Activated CD8-positive, alpha-beta memory T cell treated with anti-CD3 and anti-CD28 coated beads for 48 hours (primary cell): ENCODE data around the gene MRPS27.
A peak's percentile ranks its signal among the peaks of the same experiment; 100 is the strongest.

Source experiments
- DNase-seq, 3 experiments: peaks; one replicate each; pipeline ENCODE4 v3.0.0-alpha.2; 2020; ENCODE audit warnings: low read depth in 2 of 3, low spot score in 2 of 3

MRPS27 gene

GRCh38 chr5:72206160-72206559 lies 113.9 kb downstream of the MRPS27 start:
- no peak for DNase-seq

GRCh38 chr5:72205431-72206009 lies 114.5 kb downstream of the MRPS27 start:
- no peak for DNase-seq

DNA sequence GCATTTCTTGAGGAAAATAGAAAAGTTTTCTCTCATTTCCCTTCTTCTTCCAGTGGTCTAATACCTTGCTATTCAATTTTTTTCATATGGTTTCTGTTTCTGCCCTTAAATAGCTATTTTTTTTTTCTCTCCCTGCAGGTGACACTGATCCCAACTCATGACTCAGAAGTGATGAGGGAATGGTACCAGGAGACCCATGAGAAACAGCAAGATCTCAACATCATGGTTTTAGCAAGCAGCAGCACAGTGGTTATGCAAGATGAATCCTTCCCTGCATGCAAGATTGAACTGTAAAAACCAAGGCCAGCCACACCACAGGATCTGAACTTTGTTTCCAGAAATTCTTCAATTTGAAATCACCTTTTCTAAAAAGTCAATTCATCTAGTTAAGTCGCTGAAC lies 115.1 kb downstream of the MRPS27 start:
- DNase-seq: no peak

DNA sequence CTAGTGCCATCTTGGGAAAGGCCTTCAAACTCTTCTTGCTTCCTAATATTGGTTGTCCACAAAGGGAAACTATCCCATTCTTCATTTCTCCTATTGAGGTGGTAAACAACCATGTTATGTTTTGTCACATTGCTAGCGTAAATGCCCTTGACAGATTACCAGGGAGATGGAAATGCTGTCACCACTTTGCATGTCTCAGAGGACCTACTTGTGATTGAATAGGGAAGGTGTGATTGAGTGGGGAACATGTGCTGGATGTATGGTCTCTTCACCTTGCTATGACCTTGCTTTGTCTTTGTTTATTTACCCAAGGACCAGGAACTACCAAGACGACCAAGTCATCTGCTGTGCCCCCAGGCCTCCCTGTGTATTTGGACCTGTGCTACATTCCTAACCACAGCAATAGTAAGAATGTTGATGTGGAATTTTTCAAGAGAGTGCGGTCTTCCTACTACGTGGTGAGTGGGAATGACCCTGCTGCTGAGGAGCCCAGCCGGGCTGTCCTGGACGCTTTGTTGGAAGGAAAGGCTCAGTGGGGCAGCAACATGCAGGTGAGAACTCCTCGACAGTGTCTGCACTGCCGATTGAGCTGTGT lies 116.7 kb downstream of the MRPS27 start:
- DNase-seq: no peak

DNA sequence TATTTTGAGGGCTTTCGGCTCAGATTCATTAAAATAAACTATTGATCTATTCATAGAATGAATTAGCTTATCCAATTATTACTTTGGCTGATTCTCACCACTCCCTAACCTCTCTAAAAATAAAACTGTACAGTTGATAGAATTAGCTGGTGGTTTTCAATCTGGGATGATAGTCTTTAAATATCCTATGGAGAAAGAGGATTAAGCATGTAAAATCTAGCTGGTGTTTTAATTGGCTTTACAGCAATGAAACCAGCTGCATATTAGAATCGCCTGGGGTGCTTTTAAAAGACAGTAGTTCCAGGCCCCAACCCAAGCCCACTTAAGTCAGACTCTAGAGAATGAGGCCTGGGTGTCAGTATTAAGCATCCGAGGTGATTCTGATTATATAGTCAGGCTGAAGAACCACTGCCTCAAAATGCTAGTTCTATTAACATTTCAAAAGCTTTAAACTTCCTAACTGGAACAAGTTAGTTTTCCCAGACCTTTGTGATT lies 117.7 kb downstream of the MRPS27 start:
- no peak for DNase-seq

DNA sequence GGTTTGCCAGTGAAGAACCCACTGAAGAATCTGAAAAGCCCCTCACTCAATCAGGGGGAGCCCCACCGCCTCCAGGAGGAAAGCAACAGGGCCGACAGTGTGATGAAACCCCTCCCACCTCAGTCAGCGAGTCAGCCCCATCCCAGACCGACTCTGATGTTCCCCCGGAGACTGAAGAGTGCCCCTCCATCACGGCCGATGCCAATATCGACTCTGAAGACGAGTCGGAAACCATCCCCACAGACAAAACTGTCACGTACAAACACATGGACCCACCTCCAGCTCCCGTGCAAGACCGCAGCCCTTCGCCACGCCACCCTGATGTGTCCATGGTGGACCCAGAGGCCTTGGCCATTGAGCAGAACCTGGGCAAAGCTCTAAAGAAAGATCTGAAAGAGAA lies 120.4 kb downstream of the MRPS27 start:
- no peak for DNase-seq

GRCh38 chr5:72197393-72197792 lies 122.6 kb downstream of the MRPS27 start:
- no peak for DNase-seq

GRCh38 chr5:72195581-72195980 lies 124.5 kb downstream of the MRPS27 start:
- no peak for DNase-seq

DNA sequence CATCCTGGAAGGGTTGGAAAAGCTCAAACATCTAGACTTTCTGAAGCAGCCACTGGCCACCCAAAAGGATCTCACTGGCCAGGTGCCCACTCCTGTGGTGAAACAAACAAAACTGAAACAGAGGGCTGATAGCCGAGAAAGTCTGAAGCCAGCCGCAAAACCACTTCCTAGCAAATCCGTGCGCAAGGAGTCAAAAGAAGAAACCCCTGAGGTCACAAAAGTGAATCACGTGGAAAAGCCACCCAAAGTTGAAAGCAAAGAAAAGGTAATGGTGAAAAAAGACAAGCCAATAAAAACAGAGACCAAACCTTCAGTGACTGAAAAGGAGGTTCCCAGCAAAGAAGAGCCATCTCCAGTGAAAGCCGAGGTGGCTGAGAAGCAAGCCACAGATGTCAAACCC lies 125.2 kb downstream of the MRPS27 start:
- DNase-seq: peak in 2 of 3 experiments; percentile 10 to 12

- no peak for DNase-seq
These were observed 128.6 kb downstream of the MRPS27 start for GRCh38 chr5:72191404-72191803.

GRCh38 chr5:72189146-72189545 lies 130.9 kb downstream of the MRPS27 start:
- no peak for DNase-seq

DNA sequence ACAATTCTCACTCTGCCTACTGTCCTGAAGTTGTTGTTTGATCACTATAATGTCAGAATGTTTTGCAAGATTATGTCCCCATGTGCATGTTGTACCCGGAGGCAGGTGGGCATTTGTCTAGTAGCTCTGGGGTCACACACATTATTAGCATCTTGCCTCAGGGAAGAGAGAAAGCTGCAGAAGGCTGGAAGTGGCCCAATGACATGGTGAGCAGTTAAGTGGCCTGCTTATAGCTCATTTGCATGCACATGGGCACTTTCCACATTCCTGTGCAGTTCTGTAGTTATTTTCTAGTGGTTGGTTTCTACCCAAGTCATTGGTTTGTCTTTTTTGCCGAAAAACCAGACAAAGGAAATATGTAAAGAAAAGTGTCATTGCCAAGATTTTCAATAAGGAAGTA lies 131.9 kb downstream of the MRPS27 start:
- DNase-seq: no peak

GRCh38 chr5:72187388-72188075 lies 132.5 kb downstream of the MRPS27 start:
- no peak for DNase-seq

GRCh38 chr5:72185496-72186329 lies 134.3 kb downstream of the MRPS27 start:
- no peak for DNase-seq

DNA sequence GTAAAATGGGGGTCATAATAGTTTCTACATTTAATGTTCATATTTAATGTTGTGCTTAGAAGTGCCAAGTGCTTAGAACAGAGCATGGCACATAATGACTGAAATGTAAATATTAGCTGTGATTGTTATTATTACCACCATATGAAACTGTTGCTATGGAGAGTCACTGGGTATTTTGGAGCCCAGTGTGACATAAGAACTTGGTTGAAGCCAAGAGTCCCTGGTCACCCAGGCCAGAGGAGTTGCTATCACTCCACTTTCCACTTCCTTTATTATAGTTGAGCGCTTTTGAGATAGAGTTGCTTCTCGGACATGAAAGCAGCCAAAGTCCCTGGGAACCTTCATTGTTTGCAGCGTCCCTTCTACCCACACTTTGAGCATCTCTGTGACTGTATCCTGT lies 135.6 kb downstream of the MRPS27 start:
- no peak for DNase-seq

GRCh38 chr5:72183101-72183520 lies 136.9 kb downstream of the MRPS27 start:
- no peak for DNase-seq

DNA sequence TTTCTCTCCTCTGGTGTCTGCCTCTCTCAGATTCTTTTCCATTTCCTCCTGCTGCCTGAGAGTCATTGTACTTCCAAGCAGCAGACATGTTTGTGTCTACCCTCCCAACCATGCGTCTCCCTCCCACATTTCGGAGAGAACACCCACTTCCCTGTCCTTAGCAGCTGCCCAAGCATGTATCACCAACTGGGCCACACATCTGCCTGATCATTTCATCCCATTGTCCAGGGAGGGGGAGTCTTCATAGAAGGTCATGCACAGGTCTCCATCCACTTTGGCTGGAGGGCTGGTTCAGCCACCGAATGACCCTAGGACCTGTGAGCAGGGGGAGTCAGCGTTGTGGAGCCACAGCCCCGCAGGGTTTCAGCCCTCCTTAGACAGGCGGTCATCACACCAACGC lies 137.4 kb downstream of the MRPS27 start:
- DNase-seq: no peak

DNA sequence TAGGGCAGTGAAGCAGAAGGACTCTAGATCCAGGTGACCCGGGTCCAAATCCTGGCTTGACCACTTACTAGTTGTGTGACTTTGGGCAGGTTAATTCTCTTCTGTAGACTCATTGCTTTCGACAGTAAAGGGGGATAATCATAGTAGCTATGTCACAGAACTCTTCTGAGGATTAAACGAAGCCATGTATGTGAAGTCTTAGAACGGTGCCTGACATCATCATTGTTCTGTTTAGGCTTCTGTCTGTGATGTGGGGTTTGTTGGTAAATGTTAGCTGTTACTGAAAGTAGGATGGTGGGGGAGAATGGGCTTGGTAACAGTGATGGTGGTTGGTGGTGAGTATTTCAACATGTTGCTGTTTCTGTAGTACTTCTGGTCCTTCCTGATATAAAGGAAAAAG lies 139.1 kb downstream of the MRPS27 start:
- DNase-seq: no peak

- no peak for DNase-seq
These were observed 140.1 kb downstream of the MRPS27 start for GRCh38 chr5:72179816-72180440.

DNA sequence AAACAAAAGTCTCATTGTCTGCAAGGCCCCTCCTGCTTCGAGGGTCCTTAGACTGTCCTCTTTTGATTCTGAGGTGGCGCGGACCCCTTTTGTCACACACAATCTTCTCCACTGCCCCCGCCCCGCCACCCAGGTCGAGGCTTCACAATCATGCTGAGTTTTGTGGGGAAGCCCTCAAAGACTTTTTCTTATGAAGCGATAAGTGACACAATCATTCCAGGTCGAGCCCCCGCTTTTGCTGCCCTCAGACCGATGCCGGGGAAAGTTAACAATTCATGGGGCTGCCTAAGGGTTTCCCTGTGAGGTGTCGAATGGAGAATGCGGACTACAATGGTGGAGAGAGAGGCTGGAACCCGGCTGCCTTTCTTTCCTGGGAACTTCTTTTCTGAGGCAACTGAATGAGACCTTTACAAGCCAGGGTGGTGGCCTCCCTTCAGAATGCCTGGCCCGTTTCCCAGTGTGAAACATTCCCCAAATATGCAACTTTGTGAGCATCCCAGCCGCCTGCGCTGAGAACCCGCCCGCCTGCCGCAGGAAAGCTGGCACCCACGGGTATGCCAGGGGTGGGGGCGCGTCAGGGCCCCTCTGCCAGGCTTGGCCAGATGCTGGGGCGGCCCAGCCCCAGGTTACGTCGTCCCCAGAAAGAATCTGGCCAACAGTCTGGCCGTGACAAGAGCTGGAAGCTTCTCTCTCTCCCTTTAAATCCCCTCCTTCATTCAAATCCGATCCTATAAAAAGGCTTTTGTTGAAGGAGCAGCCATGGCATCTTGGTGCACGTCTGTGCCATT lies 140.8 kb downstream of the MRPS27 start:
- no peak for DNase-seq
